ENCODE measurements around the gene OR1Q1. TPM values are rescaled to one million over a fixed set of nuclear protein-coding genes. Genes with fewer than 3 reads are reported as not detected.

OR1Q1 gene
- total RNA-seq, 1 experiment from 2014 or later, result not detected

DNA sequence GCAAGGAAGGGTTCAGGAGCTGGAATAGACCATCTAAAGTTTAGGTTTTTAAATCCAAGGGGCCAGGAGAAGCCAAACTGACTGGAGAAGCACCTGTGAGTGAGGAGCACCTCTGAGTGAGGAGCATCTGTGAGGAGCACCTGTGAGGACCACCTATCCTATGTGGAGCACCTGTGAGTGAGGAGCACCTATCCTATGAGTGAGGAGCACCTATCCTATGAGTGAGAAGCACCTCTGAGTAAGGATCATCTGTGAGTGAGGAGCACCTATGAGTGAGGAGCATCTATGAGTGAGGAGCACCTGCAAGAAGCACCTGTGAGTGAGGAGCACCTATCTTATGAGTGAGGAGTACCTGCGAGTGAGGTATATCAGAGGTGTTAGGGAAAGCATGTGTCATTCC is 8.0 kb upstream of the OR1Q1 start (continued):
- TF ChIP-seq, protein P1, sequence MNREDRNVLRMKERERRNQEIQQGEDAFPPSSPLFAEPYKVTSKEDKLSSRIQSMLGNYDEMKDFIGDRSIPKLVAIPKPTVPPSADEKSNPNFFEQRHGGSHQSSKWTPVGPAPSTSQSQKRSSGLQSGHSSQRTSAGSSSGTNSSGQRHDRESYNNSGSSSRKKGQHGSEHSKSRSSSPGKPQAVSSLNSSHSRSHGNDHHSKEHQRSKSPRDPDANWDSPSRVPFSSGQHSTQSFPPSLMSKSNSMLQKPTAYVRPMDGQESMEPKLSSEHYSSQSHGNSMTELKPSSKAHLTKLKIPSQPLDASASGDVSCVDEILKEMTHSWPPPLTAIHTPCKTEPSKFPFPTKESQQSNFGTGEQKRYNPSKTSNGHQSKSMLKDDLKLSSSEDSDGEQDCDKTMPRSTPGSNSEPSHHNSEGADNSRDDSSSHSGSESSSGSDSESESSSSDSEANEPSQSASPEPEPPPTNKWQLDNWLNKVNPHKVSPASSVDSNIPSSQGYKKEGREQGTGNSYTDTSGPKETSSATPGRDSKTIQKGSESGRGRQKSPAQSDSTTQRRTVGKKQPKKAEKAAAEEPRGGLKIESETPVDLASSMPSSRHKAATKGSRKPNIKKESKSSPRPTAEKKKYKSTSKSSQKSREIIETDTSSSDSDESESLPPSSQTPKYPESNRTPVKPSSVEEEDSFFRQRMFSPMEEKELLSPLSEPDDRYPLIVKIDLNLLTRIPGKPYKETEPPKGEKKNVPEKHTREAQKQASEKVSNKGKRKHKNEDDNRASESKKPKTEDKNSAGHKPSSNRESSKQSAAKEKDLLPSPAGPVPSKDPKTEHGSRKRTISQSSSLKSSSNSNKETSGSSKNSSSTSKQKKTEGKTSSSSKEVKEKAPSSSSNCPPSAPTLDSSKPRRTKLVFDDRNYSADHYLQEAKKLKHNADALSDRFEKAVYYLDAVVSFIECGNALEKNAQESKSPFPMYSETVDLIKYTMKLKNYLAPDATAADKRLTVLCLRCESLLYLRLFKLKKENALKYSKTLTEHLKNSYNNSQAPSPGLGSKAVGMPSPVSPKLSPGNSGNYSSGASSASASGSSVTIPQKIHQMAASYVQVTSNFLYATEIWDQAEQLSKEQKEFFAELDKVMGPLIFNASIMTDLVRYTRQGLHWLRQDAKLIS (CRISPR knock-in tag; IDR thresholded peaks at IDR 0.05; ENCODE audit: borderline replicate concordance), result no peak
- TF ChIP-seq CBFB (CRISPR knock-in tag; IDR thresholded peaks at IDR 0.05; ENCODE audit: low read depth), result no peak
- no peak for TF ChIP-seq ESRRA (CRISPR knock-in tag; IDR thresholded peaks at IDR 0.05; ENCODE audit: borderline replicate concordance)
- TF ChIP-seq, protein P2, sequence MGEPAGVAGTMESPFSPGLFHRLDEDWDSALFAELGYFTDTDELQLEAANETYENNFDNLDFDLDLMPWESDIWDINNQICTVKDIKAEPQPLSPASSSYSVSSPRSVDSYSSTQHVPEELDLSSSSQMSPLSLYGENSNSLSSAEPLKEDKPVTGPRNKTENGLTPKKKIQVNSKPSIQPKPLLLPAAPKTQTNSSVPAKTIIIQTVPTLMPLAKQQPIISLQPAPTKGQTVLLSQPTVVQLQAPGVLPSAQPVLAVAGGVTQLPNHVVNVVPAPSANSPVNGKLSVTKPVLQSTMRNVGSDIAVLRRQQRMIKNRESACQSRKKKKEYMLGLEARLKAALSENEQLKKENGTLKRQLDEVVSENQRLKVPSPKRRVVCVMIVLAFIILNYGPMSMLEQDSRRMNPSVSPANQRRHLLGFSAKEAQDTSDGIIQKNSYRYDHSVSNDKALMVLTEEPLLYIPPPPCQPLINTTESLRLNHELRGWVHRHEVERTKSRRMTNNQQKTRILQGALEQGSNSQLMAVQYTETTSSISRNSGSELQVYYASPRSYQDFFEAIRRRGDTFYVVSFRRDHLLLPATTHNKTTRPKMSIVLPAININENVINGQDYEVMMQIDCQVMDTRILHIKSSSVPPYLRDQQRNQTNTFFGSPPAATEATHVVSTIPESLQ (CRISPR knock-in tag; IDR thresholded peaks at IDR 0.05), result no peak
- TF ChIP-seq ZNF423 (CRISPR knock-in tag; IDR thresholded peaks at IDR 0.05), result no peak

DNA sequence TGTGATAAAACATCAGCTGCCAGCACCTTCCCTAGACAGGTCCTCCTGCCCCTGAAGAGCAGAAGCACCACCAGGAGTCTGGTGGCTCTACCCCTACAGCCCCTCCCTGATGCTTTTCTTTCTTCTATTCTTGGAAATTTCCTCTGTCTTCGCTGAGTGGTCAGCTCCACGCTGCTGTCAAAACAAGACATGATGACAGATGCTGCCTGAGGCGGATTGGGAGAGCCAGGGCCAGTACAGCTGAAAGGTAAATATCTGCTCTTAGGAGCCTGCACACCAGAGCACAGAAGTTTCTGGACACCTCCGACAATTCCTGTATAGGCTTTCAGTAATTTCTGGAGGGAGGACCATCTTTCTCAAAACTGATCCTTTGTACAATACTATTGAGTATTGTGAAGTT is 4.7 kb upstream of the OR1Q1 start:
- H3K27me3 Mint-ChIP-seq (ENCODE audit: low read depth), result peaks cover 4% of the 10 kb centered on the region
- H3K27ac Mint-ChIP-seq, result no peak overlapping the region
- H3K36me3 Mint-ChIP-seq, result peaks cover 30% of the 10 kb centered on the region
- DNase-seq (ENCODE audit: low spot score) (no peak), ATAC-seq (no peak)
- H3K4me1 Mint-ChIP-seq, result no peaks in the 10 kb centered on the region
- TF ChIP-seq GTF2I (CRISPR knock-in tag; conservative IDR thresholded peaks at IDR 0.05) (no peak), MXD4 (CRISPR knock-in tag; IDR thresholded peaks at IDR 0.05; ENCODE audit: borderline replicate concordance) (no peak), NR3C1 (CRISPR knock-in tag; conservative IDR thresholded peaks at IDR 0.05; ENCODE audit: low read depth) (no peak), FOXJ3 (CRISPR knock-in tag; IDR thresholded peaks at IDR 0.05; ENCODE audit: borderline replicate concordance) (no peak), TEAD1 (CRISPR knock-in tag; IDR thresholded peaks at IDR 0.05) (no peak), ZNF317 (CRISPR knock-in tag; IDR thresholded peaks at IDR 0.05; ENCODE audit: borderline replicate concordance, low read depth) (no peak), ELF4 (CRISPR knock-in tag; IDR thresholded peaks at IDR 0.05; ENCODE audit: low read depth) (no peak), RELA (CRISPR knock-in tag; IDR thresholded peaks at IDR 0.05; ENCODE audit: borderline replicate concordance) (no peak)
- TF ChIP-seq, protein P3, sequence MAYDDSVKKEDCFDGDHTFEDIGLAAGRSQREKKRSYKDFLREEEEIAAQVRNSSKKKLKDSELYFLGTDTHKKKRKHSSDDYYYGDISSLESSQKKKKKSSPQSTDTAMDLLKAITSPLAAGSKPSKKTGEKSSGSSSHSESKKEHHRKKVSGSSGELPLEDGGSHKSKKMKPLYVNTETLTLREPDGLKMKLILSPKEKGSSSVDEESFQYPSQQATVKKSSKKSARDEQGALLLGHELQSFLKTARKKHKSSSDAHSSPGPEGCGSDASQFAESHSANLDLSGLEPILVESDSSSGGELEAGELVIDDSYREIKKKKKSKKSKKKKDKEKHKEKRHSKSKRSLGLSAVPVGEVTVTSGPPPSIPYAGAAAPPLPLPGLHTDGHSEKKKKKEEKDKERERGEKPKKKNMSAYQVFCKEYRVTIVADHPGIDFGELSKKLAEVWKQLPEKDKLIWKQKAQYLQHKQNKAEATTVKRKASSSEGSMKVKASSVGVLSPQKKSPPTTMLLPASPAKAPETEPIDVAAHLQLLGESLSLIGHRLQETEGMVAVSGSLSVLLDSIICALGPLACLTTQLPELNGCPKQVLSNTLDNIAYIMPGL (CRISPR knock-in tag; IDR thresholded peaks at IDR 0.05), result no peak
- TF ChIP-seq, protein P4, sequence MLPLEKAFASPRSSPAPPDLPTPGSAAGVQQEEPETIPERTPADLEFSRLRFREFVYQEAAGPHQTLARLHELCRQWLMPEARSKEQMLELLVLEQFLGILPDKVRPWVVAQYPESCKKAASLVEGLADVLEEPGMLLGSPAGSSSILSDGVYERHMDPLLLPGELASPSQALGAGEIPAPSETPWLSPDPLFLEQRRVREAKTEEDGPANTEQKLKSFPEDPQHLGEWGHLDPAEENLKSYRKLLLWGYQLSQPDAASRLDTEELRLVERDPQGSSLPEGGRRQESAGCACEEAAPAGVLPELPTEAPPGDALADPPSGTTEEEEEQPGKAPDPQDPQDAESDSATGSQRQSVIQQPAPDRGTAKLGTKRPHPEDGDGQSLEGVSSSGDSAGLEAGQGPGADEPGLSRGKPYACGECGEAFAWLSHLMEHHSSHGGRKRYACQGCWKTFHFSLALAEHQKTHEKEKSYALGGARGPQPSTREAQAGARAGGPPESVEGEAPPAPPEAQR (CRISPR knock-in tag; IDR thresholded peaks at IDR 0.05), result no peak
- TF ChIP-seq, protein P5, sequence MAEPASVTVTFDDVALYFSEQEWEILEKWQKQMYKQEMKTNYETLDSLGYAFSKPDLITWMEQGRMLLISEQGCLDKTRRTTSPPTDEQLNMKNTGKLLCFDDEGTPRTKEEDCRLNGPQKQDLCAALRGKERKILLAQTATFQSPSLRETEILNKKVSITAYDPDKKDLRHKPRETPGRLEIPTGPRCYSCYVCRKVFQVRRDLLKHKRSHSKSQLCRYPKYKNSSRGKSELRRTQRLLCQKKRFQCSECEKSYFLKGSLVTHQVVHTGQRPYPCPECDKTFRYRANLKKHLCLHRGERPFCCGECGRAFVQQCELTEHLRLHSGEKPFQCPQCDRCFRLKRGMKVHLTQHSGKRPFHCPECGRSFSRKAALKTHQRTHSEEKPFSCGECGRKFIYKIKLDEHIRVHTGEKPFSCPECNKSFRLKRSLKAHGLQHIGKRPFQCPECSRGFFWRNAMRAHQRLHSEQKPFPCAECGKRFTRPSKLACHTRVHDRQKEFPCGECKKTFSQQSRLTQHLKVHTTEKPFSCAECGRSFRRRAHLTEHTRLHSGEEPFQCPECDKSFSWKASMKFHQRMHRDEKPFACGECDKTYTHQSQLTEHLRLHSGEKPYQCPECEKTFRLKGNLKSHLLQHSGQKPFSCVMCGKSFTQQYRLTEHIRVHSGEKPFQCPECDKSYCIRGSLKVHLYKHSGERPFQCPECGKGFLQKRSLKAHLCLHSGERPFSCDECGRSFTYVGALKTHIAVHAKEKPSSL (CRISPR knock-in tag; conservative IDR thresholded peaks at IDR 0.05), result no peak
- TF ChIP-seq, protein P6, sequence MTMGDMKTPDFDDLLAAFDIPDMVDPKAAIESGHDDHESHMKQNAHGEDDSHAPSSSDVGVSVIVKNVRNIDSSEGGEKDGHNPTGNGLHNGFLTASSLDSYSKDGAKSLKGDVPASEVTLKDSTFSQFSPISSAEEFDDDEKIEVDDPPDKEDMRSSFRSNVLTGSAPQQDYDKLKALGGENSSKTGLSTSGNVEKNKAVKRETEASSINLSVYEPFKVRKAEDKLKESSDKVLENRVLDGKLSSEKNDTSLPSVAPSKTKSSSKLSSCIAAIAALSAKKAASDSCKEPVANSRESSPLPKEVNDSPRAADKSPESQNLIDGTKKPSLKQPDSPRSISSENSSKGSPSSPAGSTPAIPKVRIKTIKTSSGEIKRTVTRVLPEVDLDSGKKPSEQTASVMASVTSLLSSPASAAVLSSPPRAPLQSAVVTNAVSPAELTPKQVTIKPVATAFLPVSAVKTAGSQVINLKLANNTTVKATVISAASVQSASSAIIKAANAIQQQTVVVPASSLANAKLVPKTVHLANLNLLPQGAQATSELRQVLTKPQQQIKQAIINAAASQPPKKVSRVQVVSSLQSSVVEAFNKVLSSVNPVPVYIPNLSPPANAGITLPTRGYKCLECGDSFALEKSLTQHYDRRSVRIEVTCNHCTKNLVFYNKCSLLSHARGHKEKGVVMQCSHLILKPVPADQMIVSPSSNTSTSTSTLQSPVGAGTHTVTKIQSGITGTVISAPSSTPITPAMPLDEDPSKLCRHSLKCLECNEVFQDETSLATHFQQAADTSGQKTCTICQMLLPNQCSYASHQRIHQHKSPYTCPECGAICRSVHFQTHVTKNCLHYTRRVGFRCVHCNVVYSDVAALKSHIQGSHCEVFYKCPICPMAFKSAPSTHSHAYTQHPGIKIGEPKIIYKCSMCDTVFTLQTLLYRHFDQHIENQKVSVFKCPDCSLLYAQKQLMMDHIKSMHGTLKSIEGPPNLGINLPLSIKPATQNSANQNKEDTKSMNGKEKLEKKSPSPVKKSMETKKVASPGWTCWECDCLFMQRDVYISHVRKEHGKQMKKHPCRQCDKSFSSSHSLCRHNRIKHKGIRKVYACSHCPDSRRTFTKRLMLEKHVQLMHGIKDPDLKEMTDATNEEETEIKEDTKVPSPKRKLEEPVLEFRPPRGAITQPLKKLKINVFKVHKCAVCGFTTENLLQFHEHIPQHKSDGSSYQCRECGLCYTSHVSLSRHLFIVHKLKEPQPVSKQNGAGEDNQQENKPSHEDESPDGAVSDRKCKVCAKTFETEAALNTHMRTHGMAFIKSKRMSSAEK (CRISPR knock-in tag; IDR thresholded peaks at IDR 0.05; ENCODE audit: borderline replicate concordance), result no peak
- ChIA-PET CTCF (no interaction called here), POLR2A (no interaction called here)
- H3K4me3 Mint-ChIP-seq, result no peak overlapping the region
- peaks cover 81% of the 10 kb centered on the region for H3K9me3 Mint-ChIP-seq

Measured in WTC11 (cell line).